ENCODE data around the gene GPX7. TPM values are rescaled to one million over a fixed set of nuclear protein-coding genes. Genes with fewer than 3 reads are reported as not detected.

GPX7 gene
- total and polyA plus RNA-seq, 2 of the 4 experiments (the other 2 are of a cell fraction) = 3.4 to 3.8 TPM

GRCh38 chr1:52567943-52568342 lies 34.2 kb upstream of the GPX7 start:
- Histone ChIP-seq H3K27ac (ENCODE audit: insufficient read depth, low read length) (no peak overlapping the region), H2BK5ac (ENCODE audit: low read depth, low read length, poor library complexity, severe bottlenecking) (no peak overlapping the region), H3K9ac (ENCODE audit: low read depth, low read length) (no peak overlapping the region), H3K23ac (ENCODE audit: low read depth, low read length) (no peak overlapping the region), H2AK5ac (ENCODE audit: low read depth, low read length) (no peak overlapping the region), H3K4me3 (ENCODE audit: insufficient read depth, low read depth, low read length) (no peak overlapping the region), H3K4me1 (ENCODE audit: control insufficient read depth, insufficient read depth, low read length) (no peaks in the 10 kb centered on the region), H3K9me3 (ENCODE audit: control insufficient read depth, insufficient read depth, low read length) (no peaks in the 10 kb centered on the region), H3K36me3 (ENCODE audit: control insufficient read depth, insufficient read depth, low read length) (no peaks in the 10 kb centered on the region), H3K79me1 (ENCODE audit: low read depth in 1 of 2, low read length in 2 of 2) (no peaks in the 10 kb centered on the region), H3K56ac (ENCODE audit: extremely low read depth, insufficient read depth, low read length) (no peak overlapping the region), H3K4me2 (ENCODE audit: low read depth, low read length) (no peak overlapping the region), H4K5ac (ENCODE audit: low read depth, low read length) (no peak overlapping the region), H4K91ac (ENCODE audit: insufficient read depth, low read depth, low read length) (no peak overlapping the region), H2BK15ac (ENCODE audit: low read depth, low read length) (no peak overlapping the region), H2AK9ac (replicated peaks; ENCODE audit: low read depth, low read length, poor library complexity) (no peak overlapping the region), H3K18ac (ENCODE audit: low read depth, low read length) (no peak overlapping the region), H4K8ac (ENCODE audit: low read depth in 2 of 2, low read length in 2 of 2) (no peak overlapping the region), H2BK120ac (ENCODE audit: low read depth, low read length) (no peak overlapping the region), H4K20me1 (ENCODE audit: insufficient read depth, low read length) (no peaks in the 10 kb centered on the region), H3K4ac (ENCODE audit: low read depth, low read length) (no peak overlapping the region), H3K27me3 (ENCODE audit: control insufficient read depth, insufficient read depth, low read length) (peaks cover 2% of the 10 kb centered on the region; the same call in 1 of the 2 replicates), H3K9me1 (ENCODE audit: insufficient read depth, low read length) (no peaks in the 10 kb centered on the region), H3K14ac (replicated peaks; ENCODE audit: low read depth, low read length) (no peak overlapping the region), H2BK20ac (ENCODE audit: low read depth, low read length) (no peak overlapping the region), H2AFZ (replicated peaks; ENCODE audit: low read length, poor library complexity) (no peak overlapping the region)
- in situ Hi-C loops (cut with MboI; ENCODE audit: low sequenced_read_pairs) (no loop called here), intact Hi-C loops (cut with micrococcal nuclease) (no loop called here), dilution Hi-C loops (cut with HindIII; ENCODE audit: low sequenced_read_pairs, unreplicated experiment) (no loop called here)
- WGBS, 2 experiments (ENCODE audit: extremely low coverage in 2 of 2, insufficient read length in 1 of 2) = 25% methylated on average over 2 of the region's 5 CpGs; no CpG with 5 or more reads in 1 of the 2 experiments
- no peak for DNase-seq
- POLR2A ChIA-PET (ENCODE audit: unreplicated experiment) = no interaction called here
- CTCF ChIA-PET = interaction anchor here (0.6 kb wide), 2 partner anchors 34 to 205 kb away, joined by 5 to 6 read pairs; partner anchors contain the start of gene GPX7
- no TSS peak for BruUV-seq (replicated peaks)
- TF ChIP-seq RFX5 (IDR thresholded peaks at IDR 0.05; ENCODE audit: low read depth, low read length) (no peak), USF2 (IDR thresholded peaks at IDR 0.05; ENCODE audit: low read depth, low read length) (no peak), RAD21 (IDR thresholded peaks at IDR 0.05; ENCODE audit: low read length) (no peak), ELK1 (IDR thresholded peaks at IDR 0.05; ENCODE audit: borderline replicate concordance, low read depth, low read length) (no peak), CHD1 (IDR thresholded peaks at IDR 0.05; ENCODE audit: low read depth, low read length) (no peak), CEBPB (IDR thresholded peaks at IDR 0.05; ENCODE audit: low read depth, low read length) (no peak), SMC3 (IDR thresholded peaks at IDR 0.05; ENCODE audit: low read depth, low read length) (no peak)
- no peak for ATAC-seq (ENCODE audit: low read depth)
